Smooth muscle cell of the umbilical artery (primary cell): Measurements from ENCODE around the gene CGRRF1. TPM values are rescaled to one million over a fixed set of nuclear protein-coding genes. Genes with fewer than 3 reads are reported as not detected.

Experiments used
- total RNA-seq: library from RNA; depleted of rRNA; stranded (reverse); fragments of >200 nt; gene quantifications from 2 replicates; pipeline ENCODE4 v1.2.3, GENCODE V29; 2014

CGRRF1 gene
- 9.3 and 16.6 TPM in 2 replicates for total RNA-seq

DNA sequence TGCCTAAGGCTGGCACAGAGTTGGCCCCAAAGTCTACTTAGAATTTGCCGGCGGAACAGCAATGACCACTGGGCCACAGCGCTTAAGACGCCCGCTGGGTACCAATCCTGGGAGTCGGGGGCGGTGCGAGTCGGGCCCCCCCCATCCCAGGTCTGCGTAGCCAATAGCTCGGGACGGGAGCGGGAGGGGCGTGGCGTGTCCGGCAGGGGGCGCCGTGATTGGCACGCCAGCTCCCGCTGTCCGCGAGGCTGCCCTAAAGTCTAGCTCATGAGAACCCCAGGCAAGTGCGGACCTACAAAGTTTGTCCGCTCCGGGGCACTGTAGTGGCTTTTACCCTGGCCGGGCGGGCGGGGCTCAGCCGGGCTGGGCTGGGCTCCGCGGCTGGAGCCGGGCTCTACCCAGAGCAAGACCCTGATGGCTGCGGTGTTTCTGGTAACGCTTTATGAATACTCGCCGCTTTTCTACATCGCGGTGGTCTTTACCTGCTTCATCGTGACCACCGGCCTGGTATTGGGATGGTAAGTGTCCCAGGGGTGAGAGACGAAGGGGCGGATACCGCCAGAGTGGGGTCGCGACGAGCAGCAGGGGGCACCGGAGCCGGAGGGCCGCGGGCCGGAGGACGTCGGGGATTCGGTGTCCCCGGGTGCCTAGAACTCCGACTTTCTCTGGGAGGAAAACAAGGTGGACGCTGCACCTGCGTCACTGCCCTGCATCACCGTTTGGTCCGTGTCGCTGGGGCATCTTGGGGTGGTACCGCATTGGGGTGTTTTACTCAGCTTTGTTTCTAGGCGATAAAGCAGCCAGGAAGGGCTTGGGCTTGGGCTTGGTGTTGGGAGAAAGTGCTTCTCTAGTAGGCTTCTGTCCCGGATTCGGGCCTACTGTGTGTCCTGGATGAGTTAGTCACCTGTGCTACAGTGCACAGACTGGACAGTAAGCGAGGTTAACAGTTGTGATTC is at the start of gene CGRRF1:
CGRRF1 (plus strand) TSS at position 361 of the 956 bp plus-strand sequence; CDS start at position 415, 54 bp downstream.

GRCh38 chr14:54488646-54489317 is 20.9 kb upstream of the CGRRF1 start, which contains the start of gene GMFB:
Gene GMFB (minus strand): TSS chr14:54488980. CDS start chr14:54488927, 53 bp downstream.

DNA sequence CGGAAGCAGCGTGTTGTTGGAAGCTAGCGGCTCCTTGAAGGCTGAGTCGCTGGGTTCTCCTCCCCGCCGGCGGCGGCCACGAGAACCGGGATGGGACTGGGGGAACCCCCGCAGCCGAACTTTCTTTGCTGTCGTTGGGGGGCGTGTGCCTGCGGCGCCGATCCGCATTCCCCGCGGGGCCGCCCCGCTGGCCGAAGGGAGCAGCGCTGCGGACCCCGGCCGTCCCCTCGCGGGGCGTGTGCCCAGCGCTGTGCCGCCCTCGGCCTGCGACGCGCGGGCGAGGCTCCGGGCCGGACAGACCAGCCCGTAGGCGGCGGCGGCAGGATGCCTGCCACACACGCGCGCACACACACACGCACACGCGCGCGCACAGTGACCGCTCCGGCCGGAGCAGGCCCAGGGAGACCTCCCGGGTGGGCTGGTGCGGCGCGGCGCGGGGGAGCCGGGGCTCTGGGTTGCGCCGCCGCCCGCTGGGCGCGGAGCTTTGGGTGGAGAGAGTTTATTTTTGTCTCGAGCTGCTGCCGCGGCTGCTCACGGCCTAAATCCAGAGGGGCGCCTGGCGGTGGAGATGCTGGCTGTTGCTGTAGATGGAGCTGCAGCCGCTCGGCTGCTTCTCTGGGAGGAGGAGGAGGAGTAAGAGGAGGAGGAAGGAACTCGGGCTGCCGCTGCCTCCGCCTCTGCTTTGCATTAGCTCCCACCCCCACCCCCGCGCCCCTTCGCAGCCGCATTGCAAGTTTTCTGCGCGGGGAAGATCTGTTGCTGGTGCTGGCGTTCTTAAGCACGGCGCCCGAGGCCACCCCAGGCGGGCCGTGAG is 56.9 kb downstream of the CGRRF1 start, which contains the start of gene SAMD4A:
SAMD4A (plus strand) TSS at position 719 of the 814 bp plus-strand sequence. CDS start 789 bp downstream, outside the sequence.

Other genes with a start within 250 kb of the CGRRF1 start
- 4.8 and 20.7 TPM in 2 replicates for gene CDKN3, start 112.9 kb upstream of the CGRRF1 start, total RNA-seq
- 118 and 166 TPM in 2 replicates for gene CNIH1, start 68.5 kb upstream of the CGRRF1 start, total RNA-seq
- gene GMFB, start 20.9 kb upstream of the CGRRF1 start, total RNA-seq: 91.8 and 114 TPM in 2 replicates
- gene SAMD4A, start 57.2 kb downstream of the CGRRF1 start, total RNA-seq: 23.2 and 35.8 TPM in 2 replicates